ENCODE results near the gene RAB11FIP4. TPM values are rescaled to one million over a fixed set of nuclear protein-coding genes. Genes with fewer than 3 reads are reported as not detected.

RAB11FIP4 gene
- total and polyA plus RNA-seq, 9 of the 15 experiments (the other 6 are each of a cell fraction or from before 2014, with no cell fraction given), result 0.62 to 16.6 (median 8.9) TPM

GRCh38 chr17:31512104-31512740 is 120.7 kb downstream of the RAB11FIP4 start (continued):
- TF ChIP-seq ZNF609 (CRISPR knock-in tag; IDR thresholded peaks at IDR 0.05; ENCODE audit: borderline replicate concordance) (no peak), JUND (IDR thresholded peaks at IDR 0.05; ENCODE audit: borderline replicate concordance, low read depth, low read length) (no peak), JUND (tag; IDR thresholded peaks at IDR 0.05; ENCODE audit: borderline replicate concordance, low read depth, low read length) (no peak), FOXA3 (CRISPR knock-in tag; conservative IDR thresholded peaks at IDR 0.05 in 1 of 2, IDR thresholded peaks at IDR 0.05 in 1 of 2) (no peak), ZNF395 (CRISPR knock-in tag; IDR thresholded peaks at IDR 0.05) (no peak), ZBTB7A (IDR thresholded peaks at IDR 0.05; ENCODE audit: borderline replicate concordance, control insufficient read depth, low read depth, low read length) (no peak), SMARCA4 (IDR thresholded peaks at IDR 0.05) (no peak), CBFA2T3 (IDR thresholded peaks at IDR 0.05) (no peak), SAP30 (IDR thresholded peaks at IDR 0.05; ENCODE audit: borderline replicate concordance, insufficient read depth, low read depth, low read length, poor library complexity, severe bottlenecking) (no peak), IRF1 (CRISPR knock-in tag; IDR thresholded peaks at IDR 0.05; ENCODE audit: borderline replicate concordance) (no peak), MECOM (CRISPR knock-in tag; IDR thresholded peaks at IDR 0.05) (no peak), TGIF2 (CRISPR knock-in tag; IDR thresholded peaks at IDR 0.05) (no peak), TAF9B (IDR thresholded peaks at IDR 0.05; ENCODE audit: partially characterized antibody) (no peak), MITF (IDR thresholded peaks at IDR 0.05) (no peak)

Data from K562 (cell line).